PFSK-1 (cell line): ENCODE measurements around the gene SLC9A3.

Source experiments
- FOXP2 ChIP-seq: optimal IDR thresholded peaks from 2 replicates; pipeline ENCODE3; 2011; ENCODE audit warnings: borderline replicate concordance, control low read depth, inconsistent platforms; ENCODE audit not compliant: insufficient read depth; ENCODE audit errors: extremely low read length, extremely low read depth
- POLR2AphosphoS5 ChIP-seq: IDR thresholded peaks from 2 replicates; pipeline ENCODE4 v1.6.1; 2012; ENCODE audit warnings: low read depth, mild to moderate bottlenecking, control low read depth, low read length, moderate library complexity
- REST ChIP-seq, 2 experiments: IDR thresholded peaks; 2 replicates each; pipeline versions ENCODE4 v1.6.1 to v1.8.0; 2011 to 2012; ENCODE audit warnings: low read depth in 2 of 2, low read length in 2 of 2, control low read depth in 1 of 2, inconsistent platforms in 1 of 2, mild to moderate bottlenecking in 1 of 2, moderate library complexity in 1 of 2; ENCODE audit not compliant: insufficient read depth in 1 of 2
- SIN3A ChIP-seq: IDR thresholded peaks from 2 replicates; pipeline ENCODE4 v1.6.1; 2012; ENCODE audit warnings: mild to moderate bottlenecking, low read length, moderate library complexity, borderline replicate concordance; ENCODE audit not compliant: insufficient read depth
- TAF1 ChIP-seq: IDR thresholded peaks from 2 replicates; pipeline ENCODE4 v1.6.1; 2012; ENCODE audit warnings: low read length, control low read depth, borderline replicate concordance; ENCODE audit not compliant: insufficient read depth

SLC9A3 gene

DNA sequence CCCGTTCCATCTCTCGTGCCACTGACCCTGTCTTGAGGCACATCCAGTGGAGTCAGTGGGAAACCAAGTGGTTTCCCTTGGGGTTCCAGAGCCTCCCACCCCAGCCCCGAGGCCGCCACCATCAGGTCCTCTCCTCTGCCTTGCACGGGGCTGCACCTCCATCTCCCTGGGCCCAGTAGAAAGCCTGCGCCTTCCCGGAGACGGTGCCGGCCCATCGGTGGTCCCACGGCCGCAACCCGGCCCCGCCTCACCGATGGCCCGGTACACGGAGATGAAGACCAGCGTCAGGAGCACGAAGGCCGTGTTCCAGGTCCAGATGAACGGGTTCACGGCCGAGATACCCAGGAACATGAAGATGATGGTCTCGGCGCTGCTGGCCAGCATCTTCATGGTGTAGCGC is 41.2 kb downstream of the SLC9A3 start:
- TF ChIP-seq TAF1 (no peak), REST (IDR thresholded peaks at IDR 0.05; ENCODE audit: insufficient read depth in 1 of 2, low read depth in 2 of 2, low read length in 2 of 2) (no peak), SIN3A (no peak), POLR2AphosphoS5 (no peak), FOXP2 (no peak)

DNA sequence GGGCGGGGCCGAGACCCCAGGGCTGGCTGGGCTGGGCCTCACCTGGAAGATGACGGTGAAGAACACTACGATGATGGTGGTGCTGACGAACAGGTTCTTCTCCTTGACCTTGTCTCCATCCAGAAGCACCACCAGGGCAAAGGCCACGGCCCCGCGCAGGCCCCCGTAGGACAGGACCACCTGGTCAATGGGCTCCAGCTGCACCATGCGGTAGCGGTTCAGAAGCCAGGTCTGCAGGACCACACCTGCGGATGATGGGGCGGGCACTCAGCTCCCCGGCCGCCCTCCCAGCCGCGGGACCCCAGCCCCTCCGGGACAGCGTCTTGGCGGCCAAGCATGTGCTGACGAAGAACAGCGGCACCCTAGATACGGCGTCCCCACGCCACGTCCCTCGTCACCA is 41.7 kb downstream of the SLC9A3 start:
- TF ChIP-seq SIN3A (no peak), FOXP2 (no peak), REST (IDR thresholded peaks at IDR 0.05; ENCODE audit: insufficient read depth in 1 of 2, low read depth in 2 of 2, low read length in 2 of 2) (no peak), TAF1 (no peak), POLR2AphosphoS5 (no peak)

GRCh38 chr5:482021-482420 is 42.2 kb downstream of the SLC9A3 start:
- TF ChIP-seq FOXP2 (no peak), POLR2AphosphoS5 (no peak)

GRCh38 chr5:481347-481746 is 42.9 kb downstream of the SLC9A3 start:
- TF ChIP-seq TAF1 (no peak), FOXP2 (no peak), SIN3A (no peak)

DNA sequence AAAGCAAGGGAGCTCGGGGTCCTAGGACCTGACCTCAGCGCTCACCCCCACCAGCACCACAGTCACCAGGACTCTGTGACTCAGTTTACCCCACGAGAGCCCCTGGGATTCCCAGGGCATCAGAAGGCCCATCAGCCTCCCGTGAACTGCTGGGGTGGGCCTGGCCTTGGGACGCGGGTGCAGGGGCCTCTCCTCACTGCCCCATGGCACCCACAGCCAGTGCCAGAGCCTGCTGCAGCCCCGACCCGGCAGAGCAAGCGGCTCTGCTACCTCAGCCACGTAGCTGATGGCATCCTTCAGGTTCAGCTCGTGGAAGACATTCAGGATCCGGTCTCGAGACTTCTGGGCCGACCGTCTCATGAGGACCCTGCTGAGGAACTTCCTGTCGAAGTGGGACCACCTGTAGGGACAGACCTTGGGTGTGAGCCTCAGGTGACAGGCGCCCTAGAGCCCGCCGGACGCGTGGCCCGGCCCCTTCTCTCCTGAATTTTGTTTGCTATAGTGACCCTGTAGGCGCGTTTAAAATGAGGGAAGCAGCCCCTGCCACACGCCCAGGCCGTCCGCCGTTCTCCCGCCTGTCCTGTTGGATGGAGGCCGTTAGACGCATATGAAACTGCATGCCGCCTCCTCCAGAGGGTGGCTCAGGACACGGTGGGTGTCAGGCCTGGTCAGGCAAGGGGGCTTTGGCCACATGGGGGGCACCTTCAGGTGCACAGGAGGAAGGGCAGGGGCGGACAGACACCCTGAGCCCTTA is 44.5 kb downstream of the SLC9A3 start:
- TF ChIP-seq POLR2AphosphoS5 (no peak), FOXP2 (no peak), REST (IDR thresholded peaks at IDR 0.05; ENCODE audit: insufficient read depth in 1 of 2, low read depth in 2 of 2, low read length in 2 of 2) (no peak), TAF1 (no peak), SIN3A (no peak)

GRCh38 chr5:478982-479535 is 45.2 kb downstream of the SLC9A3 start:
- TF ChIP-seq FOXP2 (no peak), REST (IDR thresholded peaks at IDR 0.05; ENCODE audit: insufficient read depth in 1 of 2, low read depth in 2 of 2, low read length in 2 of 2) (no peak), TAF1 (no peak), POLR2AphosphoS5 (no peak), SIN3A (no peak)
